Fibroblast of lung (primary cell): ENCODE data around the gene TMPRSS3.

Experiments used
- EZH2 ChIP-seq: IDR thresholded peaks from 2 replicates; pipeline ENCODE4 v1.5.1; 2012; ENCODE audit warnings: low read length, control low read depth, mild to moderate bottlenecking; ENCODE audit errors: missing control alignments
- TF ChIP-seq, protein P1 (sequence below), 2 donors: IDR thresholded peaks in 1 of 2; conservative IDR thresholded peaks in 1 of 2; 1 replicate in 1 of 2; 2 replicates in 1 of 2; pipeline ENCODE4 v1.5.1; 2011 to 2012; ENCODE audit warnings: low read length in 2 of 2, control low read depth in 1 of 2, inconsistent platforms in 1 of 2, low read depth in 1 of 2, mild to moderate bottlenecking in 1 of 2

GRCh38 chr21:42407476-42407875 lies 11.6 kb upstream of the TMPRSS3 start:
- TF ChIP-seq, protein P1, sequence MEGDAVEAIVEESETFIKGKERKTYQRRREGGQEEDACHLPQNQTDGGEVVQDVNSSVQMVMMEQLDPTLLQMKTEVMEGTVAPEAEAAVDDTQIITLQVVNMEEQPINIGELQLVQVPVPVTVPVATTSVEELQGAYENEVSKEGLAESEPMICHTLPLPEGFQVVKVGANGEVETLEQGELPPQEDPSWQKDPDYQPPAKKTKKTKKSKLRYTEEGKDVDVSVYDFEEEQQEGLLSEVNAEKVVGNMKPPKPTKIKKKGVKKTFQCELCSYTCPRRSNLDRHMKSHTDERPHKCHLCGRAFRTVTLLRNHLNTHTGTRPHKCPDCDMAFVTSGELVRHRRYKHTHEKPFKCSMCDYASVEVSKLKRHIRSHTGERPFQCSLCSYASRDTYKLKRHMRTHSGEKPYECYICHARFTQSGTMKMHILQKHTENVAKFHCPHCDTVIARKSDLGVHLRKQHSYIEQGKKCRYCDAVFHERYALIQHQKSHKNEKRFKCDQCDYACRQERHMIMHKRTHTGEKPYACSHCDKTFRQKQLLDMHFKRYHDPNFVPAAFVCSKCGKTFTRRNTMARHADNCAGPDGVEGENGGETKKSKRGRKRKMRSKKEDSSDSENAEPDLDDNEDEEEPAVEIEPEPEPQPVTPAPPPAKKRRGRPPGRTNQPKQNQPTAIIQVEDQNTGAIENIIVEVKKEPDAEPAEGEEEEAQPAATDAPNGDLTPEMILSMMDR (conservative IDR thresholded peaks at IDR 0.05 in 1 of 2, IDR thresholded peaks at IDR 0.05 in 1 of 2; ENCODE audit: low read depth in 1 of 2, low read length in 2 of 2), result no peak
- no peak for TF ChIP-seq EZH2
